B cell (primary cell): Measurements from ENCODE around the gene LSM14B.

Experiments used
- EZH2 ChIP-seq: IDR thresholded peaks from 2 replicates; pipeline ENCODE4 v1.6.1; 2012; ENCODE audit warnings: borderline replicate concordance, low read depth, mild to moderate bottlenecking, moderate library complexity, low read length; ENCODE audit not compliant: insufficient read depth, poor library complexity, severe bottlenecking
- TF ChIP-seq, protein P1 (sequence below): fragments of 200-600 bp; IDR thresholded peaks from one replicate; pipeline ENCODE4 v1.8.0; 2022; ENCODE audit warnings: antibody characterized with exemption, mild to moderate bottlenecking

DNA sequence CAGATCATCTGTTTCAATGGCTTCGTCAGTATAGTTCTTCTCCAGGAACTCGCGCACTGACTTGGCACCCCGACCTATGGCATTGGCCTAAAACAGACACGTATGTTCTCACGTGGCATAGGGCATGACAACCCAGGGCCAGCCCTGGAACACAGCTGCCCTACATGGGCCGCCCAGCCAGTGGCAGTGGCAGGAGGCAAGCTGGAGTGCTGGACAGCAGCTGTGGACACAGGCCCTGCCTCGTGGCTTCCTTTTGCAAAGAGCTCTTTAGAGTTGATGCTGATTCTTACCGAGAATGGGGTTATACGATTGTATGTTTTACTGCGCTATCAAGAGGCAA, 15.9 kb downstream of the LSM14B start:
- TF ChIP-seq, protein P1, sequence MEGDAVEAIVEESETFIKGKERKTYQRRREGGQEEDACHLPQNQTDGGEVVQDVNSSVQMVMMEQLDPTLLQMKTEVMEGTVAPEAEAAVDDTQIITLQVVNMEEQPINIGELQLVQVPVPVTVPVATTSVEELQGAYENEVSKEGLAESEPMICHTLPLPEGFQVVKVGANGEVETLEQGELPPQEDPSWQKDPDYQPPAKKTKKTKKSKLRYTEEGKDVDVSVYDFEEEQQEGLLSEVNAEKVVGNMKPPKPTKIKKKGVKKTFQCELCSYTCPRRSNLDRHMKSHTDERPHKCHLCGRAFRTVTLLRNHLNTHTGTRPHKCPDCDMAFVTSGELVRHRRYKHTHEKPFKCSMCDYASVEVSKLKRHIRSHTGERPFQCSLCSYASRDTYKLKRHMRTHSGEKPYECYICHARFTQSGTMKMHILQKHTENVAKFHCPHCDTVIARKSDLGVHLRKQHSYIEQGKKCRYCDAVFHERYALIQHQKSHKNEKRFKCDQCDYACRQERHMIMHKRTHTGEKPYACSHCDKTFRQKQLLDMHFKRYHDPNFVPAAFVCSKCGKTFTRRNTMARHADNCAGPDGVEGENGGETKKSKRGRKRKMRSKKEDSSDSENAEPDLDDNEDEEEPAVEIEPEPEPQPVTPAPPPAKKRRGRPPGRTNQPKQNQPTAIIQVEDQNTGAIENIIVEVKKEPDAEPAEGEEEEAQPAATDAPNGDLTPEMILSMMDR = no peak
- no peak for TF ChIP-seq EZH2
